22Rv1 (cell line): ENCODE data around the gene RNF212.

Source experiments
- ZFX ChIP-seq: fragments of 450-650 bp; IDR thresholded peaks from 2 replicates; pipeline ENCODE4 v1.6.1; 2017; ENCODE audit warnings: antibody characterized with exemption, borderline replicate concordance
- TF ChIP-seq, protein P1 (sequence below): fragments of 450-650 bp; IDR thresholded peaks from 2 replicates; pipeline ENCODE4 v1.5.1; 2017; ENCODE audit warnings: mild to moderate bottlenecking

DNA sequence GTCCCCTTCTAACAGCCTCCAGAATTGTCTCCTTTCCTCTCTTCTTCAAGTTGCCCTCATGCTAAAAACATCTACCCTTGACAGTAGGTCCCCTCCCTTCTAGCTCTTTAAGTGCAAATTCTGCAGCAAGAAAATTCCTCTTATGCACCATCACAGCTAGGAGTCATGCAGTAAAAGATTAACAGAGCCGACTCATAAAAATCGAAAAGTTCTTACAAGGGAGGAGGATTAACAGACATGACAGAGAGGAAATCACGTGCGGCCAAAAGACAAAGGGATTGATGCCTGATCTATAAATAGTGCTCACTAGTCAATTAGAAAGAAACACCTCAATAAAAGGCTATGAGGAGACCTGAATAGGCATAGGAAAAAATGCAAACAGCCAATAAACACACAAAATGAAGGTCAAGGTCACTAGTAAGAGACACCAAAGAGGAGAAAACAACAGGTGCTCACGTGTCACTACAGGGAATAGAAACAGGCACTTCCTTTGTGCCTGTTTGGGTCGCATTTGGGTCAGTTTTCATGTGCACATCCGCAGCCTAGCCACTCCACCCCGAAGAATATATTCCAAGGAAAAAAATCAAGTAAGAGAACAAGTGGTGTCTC, 3.4 kb downstream of the RNF212 start:
- TF ChIP-seq, protein P1, sequence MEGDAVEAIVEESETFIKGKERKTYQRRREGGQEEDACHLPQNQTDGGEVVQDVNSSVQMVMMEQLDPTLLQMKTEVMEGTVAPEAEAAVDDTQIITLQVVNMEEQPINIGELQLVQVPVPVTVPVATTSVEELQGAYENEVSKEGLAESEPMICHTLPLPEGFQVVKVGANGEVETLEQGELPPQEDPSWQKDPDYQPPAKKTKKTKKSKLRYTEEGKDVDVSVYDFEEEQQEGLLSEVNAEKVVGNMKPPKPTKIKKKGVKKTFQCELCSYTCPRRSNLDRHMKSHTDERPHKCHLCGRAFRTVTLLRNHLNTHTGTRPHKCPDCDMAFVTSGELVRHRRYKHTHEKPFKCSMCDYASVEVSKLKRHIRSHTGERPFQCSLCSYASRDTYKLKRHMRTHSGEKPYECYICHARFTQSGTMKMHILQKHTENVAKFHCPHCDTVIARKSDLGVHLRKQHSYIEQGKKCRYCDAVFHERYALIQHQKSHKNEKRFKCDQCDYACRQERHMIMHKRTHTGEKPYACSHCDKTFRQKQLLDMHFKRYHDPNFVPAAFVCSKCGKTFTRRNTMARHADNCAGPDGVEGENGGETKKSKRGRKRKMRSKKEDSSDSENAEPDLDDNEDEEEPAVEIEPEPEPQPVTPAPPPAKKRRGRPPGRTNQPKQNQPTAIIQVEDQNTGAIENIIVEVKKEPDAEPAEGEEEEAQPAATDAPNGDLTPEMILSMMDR = no peak
- TF ChIP-seq ZFX = no peak
